Activated T-cell treated with anti-CD3 and anti-CD28 coated beads for 24 hours (primary cell): Measurements from ENCODE around the gene RAC2.
"Not testable (repeated sequence)": the region's sequence is repeated elsewhere in the genome, so short reads cannot be mapped to it uniquely, and the experiment has no call there.

Experiments used
- DNase-seq: peaks from one replicate; pipeline ENCODE4 v3.0.0-alpha.2; 2020; ENCODE audit warnings: low read depth

Gene RAC2

DNA sequence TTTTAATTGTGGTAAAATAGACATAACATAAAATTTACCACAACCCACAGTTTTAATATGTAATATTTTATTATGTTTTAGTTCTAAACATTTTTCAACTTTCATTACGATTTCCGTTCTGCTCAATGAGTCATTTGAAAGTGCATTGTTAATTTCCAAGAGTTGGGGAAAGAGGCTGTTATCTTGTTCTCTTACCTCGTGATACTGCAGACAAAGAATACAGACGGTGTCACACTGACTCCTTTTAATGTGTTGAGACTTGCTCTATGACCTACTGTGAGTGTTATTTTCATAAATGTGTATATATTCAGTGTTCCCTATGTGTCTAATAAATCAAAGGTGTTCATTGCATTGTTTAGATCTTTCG, 10.8 kb upstream of the RAC2 start:
- no peak for DNase-seq

DNA sequence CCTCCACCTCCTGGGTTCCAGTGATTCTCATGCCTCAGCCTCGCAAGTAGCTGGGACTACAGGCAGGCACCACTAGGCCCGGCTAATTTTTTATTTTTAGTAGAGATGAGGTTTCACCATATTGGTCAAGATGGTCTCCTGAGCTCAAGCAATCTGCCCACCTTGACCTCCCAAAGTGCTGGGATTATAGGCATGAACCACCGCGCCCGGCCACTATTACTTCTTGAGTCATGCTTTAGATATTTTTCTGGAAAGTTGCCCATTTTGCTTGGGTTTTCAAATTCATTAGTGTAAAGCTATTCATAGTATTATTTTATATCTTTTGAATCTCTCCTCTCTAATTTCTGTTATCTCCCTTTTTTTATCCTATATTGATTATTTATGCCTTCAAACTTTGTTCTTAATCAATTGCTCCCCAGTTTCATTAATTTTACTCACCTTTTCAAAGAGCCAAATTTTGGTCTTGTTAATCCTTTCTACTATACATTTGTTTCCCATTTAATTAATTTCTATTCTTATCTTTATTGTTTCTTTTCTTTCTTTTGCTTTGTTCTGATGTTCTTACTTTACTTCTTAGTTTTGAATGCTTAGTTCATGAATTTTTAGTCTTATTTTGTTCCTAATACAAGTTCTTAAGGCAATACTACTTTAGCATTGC, 10.3 kb upstream of the RAC2 start:
- no peak for DNase-seq

DNA sequence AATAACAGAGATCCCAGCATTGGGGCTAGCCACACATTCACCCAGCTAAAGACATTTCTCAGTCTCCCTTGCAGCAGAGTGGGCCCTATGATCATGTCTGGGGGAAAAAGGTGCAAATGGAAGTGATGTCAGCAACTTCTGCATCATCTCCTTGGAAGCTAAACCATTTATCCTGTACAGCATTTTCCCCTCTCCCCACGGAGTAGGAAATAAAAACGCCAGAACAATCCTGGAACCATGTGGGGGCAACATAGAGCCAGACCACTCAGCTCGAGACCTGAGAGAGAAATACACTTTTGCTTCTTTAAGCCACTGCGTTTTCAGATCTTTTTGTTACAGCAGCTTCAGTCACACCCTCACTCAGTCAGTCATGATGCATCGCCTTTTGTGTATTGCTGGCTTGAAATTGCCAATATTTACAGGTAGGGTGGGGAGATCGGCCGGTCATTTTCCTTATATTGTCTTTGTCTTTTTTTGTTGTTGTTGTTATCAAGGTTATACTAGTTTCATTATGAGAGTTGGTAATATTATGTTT, 9.1 kb upstream of the RAC2 start:
- DNase-seq, result no peak

GRCh38 chr22:37251836-37252235, 7.8 kb upstream of the RAC2 start:
- not testable (repeated sequence) for DNase-seq

- no peak for DNase-seq
Measured at GRCh38 chr22:37249986-37250385, 5.9 kb upstream of the RAC2 start.

- no peak for DNase-seq
Measured at GRCh38 chr22:37248251-37248650, 4.2 kb upstream of the RAC2 start.

DNA sequence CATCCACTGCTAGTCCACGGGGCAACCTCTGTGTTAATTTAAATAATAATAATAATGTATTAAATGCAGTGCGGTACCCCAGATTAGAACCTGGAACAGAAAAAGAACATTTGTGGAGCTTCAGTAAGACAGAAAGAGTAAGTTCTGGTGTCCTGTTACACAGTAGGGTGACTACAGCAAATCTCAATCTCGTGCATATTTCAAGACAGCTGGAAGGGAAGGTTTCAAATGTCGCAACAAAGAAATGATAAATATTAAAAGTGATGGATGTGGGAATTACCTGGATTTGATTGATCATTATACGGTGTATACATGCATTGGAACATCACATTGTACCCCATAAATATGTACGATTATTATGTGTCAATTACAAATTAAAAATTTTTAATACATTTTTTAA, 1.7 kb upstream of the RAC2 start:
- DNase-seq, result no peak

GRCh38 chr22:37244922-37245722, 1.1 kb upstream of the RAC2 start:
- no peak for DNase-seq

GRCh38 chr22:37243402-37244113, 511 bp downstream of the RAC2 start:
- DNase-seq, result no peak

GRCh38 chr22:37242395-37242918, 1.6 kb downstream of the RAC2 start:
- DNase-seq, result peak; percentile 89

- no peak for DNase-seq
Measured at GRCh38 chr22:37241351-37242142, 2.5 kb downstream of the RAC2 start.

DNA sequence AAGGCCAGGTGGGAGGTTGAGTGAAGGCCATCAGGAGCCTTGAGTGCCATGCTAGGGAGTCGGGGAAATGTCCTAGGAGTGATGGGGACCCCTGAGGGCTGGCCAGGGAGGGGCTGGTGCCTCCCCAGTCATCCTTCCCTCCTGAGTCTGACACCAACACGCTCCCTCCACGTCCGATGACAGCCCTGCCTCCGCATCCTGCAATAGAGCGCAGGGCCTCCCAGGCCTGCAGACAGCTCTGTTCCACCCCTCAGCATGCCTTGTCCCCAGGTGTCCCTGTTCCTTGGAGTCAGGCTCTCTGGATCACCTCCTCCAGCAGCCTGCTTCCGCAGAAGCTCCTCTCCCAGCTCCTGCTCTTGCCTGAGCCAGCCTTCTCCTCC, 3.1 kb downstream of the RAC2 start:
- DNase-seq, result no peak

- DNase-seq, result no peak
Measured at GRCh38 chr22:37240240-37240940, 3.7 kb downstream of the RAC2 start.

DNA sequence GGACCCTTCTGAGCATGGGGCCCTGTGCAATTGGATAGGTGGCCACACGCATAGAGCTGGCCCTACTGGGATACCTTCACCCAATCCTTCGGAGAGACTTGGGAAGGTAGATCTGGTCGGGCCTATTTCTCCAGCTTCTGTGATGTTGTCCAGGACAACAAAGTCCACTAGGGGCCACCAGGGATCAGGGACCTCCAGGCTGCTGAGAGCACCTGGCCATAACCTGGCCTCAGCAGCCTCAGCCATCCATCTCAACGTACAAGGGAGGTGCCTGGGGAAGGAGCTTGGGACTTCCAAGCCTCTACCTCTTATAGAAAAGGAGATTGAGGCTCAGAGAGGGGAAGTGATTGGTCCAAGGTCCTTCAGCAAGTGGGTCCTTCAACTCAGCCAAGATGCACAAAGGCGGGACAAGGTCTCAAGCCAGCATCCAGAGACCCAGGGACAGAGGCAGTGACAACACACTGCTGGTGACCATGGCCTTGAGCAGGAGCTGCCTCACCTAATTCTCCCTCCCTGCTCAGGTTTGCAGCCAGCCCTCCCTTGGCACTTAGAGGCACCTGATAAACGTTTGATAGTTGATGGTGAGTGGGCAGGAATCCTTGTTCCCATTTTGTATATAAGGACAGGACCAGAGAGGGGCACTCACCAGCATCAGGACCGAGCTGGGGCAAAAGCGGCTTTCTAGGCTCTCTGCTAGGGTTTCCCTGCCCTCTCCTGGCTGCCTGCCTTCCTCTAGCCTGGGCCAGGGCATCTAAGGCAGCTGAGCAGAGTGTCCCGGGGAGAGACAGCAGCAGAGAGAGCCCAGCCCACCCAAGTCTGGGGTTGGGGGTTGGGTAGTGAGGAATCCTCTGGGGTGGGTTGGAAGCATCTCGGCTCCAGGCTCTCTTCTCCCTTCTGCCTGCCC, 4.5 kb downstream of the RAC2 start:
- DNase-seq, result no peak

GRCh38 chr22:37237371-37238268, 6.4 kb downstream of the RAC2 start:
- no peak for DNase-seq

GRCh38 chr22:37235897-37236607, 8.0 kb downstream of the RAC2 start:
- no peak for DNase-seq

- no peak for DNase-seq
Measured at GRCh38 chr22:37234736-37235711, 9.0 kb downstream of the RAC2 start.
